OCI-LY7 (cell line): Measurements from ENCODE around the gene GLIS2. TPM values are rescaled to one million over a fixed set of nuclear protein-coding genes. Genes with fewer than 3 reads are reported as not detected.
A peak's percentile ranks its signal among the peaks of the same experiment; 100 is the strongest.

Source experiments
- BruUV-seq: library from RNA; stranded (reverse); fragments of 400-500 nt; replicated peaks from 2 replicates; lab custom pipeline; 2021; lab: Mats Ljungman, UMichigan
- CTCF ChIA-PET: fragments of 300-600 bp; sonication (Branson Sonifier 250); formaldehyde crosslinking; loops from one replicate; lab custom pipeline; 2022; ENCODE audit warnings: antibody characterized with exemption; ENCODE audit not compliant: unreplicated experiment; lab: Charles Lee
- POLR2A ChIA-PET: fragments of 300-600 bp; sonication (Branson Sonifier 250); formaldehyde crosslinking; loops from one replicate; lab custom pipeline; 2022; ENCODE audit warnings: antibody characterized with exemption; lab: Charles Lee
- DNase-seq: peaks from one replicate; pipeline ENCODE4 v3.0.0-alpha.2; 2015; ENCODE audit warnings: low spot score
- H2AFZ ChIP-seq: fragments of 200-600 bp; sonication (generic), shearing (Covaris generic); 2 replicates; pipeline ENCODE4 v1.6.1; 2014; ENCODE audit warnings: mild to moderate bottlenecking, antibody characterized with exemption, low read length, moderate library complexity
- H3K27ac ChIP-seq: fragments of 200-600 bp; sonication (generic); 2 replicates; pipeline ENCODE4 v1.5.1; 2014; ENCODE audit warnings: mixed run types, low read depth, mild to moderate bottlenecking, moderate library complexity, low read length, inconsistent platforms; ENCODE audit not compliant: poor library complexity, severe bottlenecking
- H3K36me3 ChIP-seq: fragments of 200-600 bp; sonication (generic); 2 replicates; pipeline ENCODE4 v1.6.1; 2014; ENCODE audit warnings: mild to moderate bottlenecking, antibody characterized with exemption, low read length, moderate library complexity, mixed read lengths; ENCODE audit not compliant: insufficient read depth
- H3K4me1 ChIP-seq: fragments of 200-600 bp; sonication (generic); 2 replicates; pipeline ENCODE4 v1.5.1; 2014; ENCODE audit warnings: mild to moderate bottlenecking, low read length; ENCODE audit not compliant: insufficient read depth, poor library complexity, severe bottlenecking
- H3K4me2 ChIP-seq: fragments of 200-600 bp; sonication (generic); 2 replicates; pipeline ENCODE4 v1.6.1; 2014; ENCODE audit warnings: mild to moderate bottlenecking, low read length
- H3K4me3 ChIP-seq: fragments of 200-600 bp; sonication (generic); 2 replicates; pipeline ENCODE4 v1.5.1; 2014; ENCODE audit warnings: mild to moderate bottlenecking, low read depth, low read length; ENCODE audit not compliant: poor library complexity, severe bottlenecking
- H3K79me2 ChIP-seq: fragments of 200-600 bp; sonication (generic); 2 replicates; pipeline ENCODE4 v1.6.1; 2016; ENCODE audit warnings: low read depth, mild to moderate bottlenecking, low read length, moderate library complexity, mixed read lengths; ENCODE audit not compliant: insufficient read depth
- H3K9me2 ChIP-seq: fragments of 200-600 bp; sonication (generic); 2 replicates; pipeline ENCODE4 v1.6.1; 2016; ENCODE audit warnings: mild to moderate bottlenecking, low read length, mixed read lengths; ENCODE audit not compliant: insufficient read depth
- H3K9me3 ChIP-seq: fragments of 200-600 bp; sonication (generic); 2 replicates; pipeline ENCODE4 v1.6.1; 2014; ENCODE audit warnings: mild to moderate bottlenecking, mixed run types, low read length, mixed read lengths
- H4K20me1 ChIP-seq: fragments of 200-600 bp; sonication (generic); 2 replicates; pipeline ENCODE4 v1.6.1; 2014; ENCODE audit warnings: mild to moderate bottlenecking, antibody characterized with exemption, low read length, moderate library complexity, mixed read lengths; ENCODE audit not compliant: insufficient read depth
- EZH2phosphoT487 ChIP-seq: fragments of 200-600 bp; sonication (generic); IDR thresholded peaks from 2 replicates; pipeline ENCODE4 v1.6.1; 2018; ENCODE audit warnings: low read depth, borderline replicate concordance, mild to moderate bottlenecking, mixed run types, antibody characterized with exemption, low read length, moderate library complexity, mixed read lengths
- intact Hi-C: fragments of 100-400 bp; cut with micrococcal nuclease; formaldehyde crosslinking; loops from one replicate; pipeline ENCODE4 v1.10.0; 2022; ENCODE audit not compliant: unreplicated experiment
- total RNA-seq, 2 experiments: library from RNA; depleted of rRNA in 1 of 2; stranded (reverse); fragments of >200 nt in 1 of 2; shearing (Covaris generic) in 1 of 2; gene quantifications; 2 replicates each; pipeline ENCODE4 v1.2.3, GENCODE V29; 2014 to 2022
- TF ChIP-seq, protein P1 (sequence below): fragments of 200-600 bp; sonication (generic); conservative IDR thresholded peaks from 2 replicates; pipeline ENCODE4 v1.5.1; 2014; ENCODE audit warnings: mild to moderate bottlenecking, antibody characterized with exemption, low read length, moderate library complexity, mixed read lengths

GLIS2 gene
- total RNA-seq, 2 experiments from 2014 or later = 0.08 TPM; not detected in 1

DNA sequence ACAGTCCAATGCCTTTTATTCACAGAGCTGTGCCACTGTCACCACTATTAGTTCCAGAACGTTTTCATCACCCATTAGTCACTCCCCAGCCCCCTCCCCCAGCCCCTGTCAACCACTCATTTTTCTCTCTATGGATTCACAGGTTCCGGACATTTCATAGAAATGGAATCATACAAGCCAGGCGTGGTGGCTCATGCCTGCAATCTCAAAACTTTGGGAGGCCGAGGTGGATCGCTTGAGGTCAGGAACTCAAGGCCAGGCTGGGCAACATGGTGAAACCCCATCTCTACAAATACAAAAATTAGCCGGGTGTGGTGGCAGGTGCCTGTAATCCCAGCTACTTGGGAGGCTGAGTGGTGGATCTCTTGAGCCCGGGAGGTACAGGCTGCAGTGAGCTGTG is 36.0 kb downstream of the GLIS2 start:
- TF ChIP-seq, protein P1, sequence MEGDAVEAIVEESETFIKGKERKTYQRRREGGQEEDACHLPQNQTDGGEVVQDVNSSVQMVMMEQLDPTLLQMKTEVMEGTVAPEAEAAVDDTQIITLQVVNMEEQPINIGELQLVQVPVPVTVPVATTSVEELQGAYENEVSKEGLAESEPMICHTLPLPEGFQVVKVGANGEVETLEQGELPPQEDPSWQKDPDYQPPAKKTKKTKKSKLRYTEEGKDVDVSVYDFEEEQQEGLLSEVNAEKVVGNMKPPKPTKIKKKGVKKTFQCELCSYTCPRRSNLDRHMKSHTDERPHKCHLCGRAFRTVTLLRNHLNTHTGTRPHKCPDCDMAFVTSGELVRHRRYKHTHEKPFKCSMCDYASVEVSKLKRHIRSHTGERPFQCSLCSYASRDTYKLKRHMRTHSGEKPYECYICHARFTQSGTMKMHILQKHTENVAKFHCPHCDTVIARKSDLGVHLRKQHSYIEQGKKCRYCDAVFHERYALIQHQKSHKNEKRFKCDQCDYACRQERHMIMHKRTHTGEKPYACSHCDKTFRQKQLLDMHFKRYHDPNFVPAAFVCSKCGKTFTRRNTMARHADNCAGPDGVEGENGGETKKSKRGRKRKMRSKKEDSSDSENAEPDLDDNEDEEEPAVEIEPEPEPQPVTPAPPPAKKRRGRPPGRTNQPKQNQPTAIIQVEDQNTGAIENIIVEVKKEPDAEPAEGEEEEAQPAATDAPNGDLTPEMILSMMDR = no peak
- TF ChIP-seq EZH2phosphoT487 = no peak
- Histone ChIP-seq H3K9me2 (no peaks in the 10 kb centered on the region), H3K4me1 (peaks cover 18% of the 10 kb centered on the region), H2AFZ (peak overlapping the region; percentile 84; the same call in 1 of the 2 replicates), H3K9me3 (no peaks in the 10 kb centered on the region), H3K4me2 (peak overlapping the region; percentile 62), H3K36me3 (peaks cover 32% of the 10 kb centered on the region), H4K20me1 (peaks cover 5% of the 10 kb centered on the region), H3K27ac (peak overlapping the region; percentile 32), H3K79me2 (peaks cover 34% of the 10 kb centered on the region), H3K4me3 (peak overlapping the region; percentile 99)
- intact Hi-C loops = no loop called here
- no TSS peak for BruUV-seq
- POLR2A ChIA-PET = no interaction called here
- no peak for DNase-seq
- CTCF ChIA-PET = no interaction called here

GRCh38 chr16:4352843-4353242 is 37.0 kb downstream of the GLIS2 start:
- ChIA-PET CTCF (no interaction called here), POLR2A (interaction anchor here (0.7 kb wide), 1 partner anchor 18 kb away, joined by 3 read pairs; no protein-coding TSS in a partner anchor)
- BruUV-seq = no TSS peak

GRCh38 chr16:4353675-4354074 is 37.8 kb downstream of the GLIS2 start:
- H3K9me2 ChIP-seq = no peaks in the 10 kb centered on the region
- H3K9me3 ChIP-seq = no peaks in the 10 kb centered on the region
- H3K27ac ChIP-seq = no peak overlapping the region
- no TSS peak for BruUV-seq
- peaks cover 20% of the 10 kb centered on the region for H3K79me2 ChIP-seq
- intact Hi-C loops = no loop called here
- no peak overlapping the region for H2AFZ ChIP-seq
- ChIA-PET CTCF (interaction anchor here (0.6 kb wide), 1 partner anchor 343 kb away, joined by 3 read pairs; no protein-coding TSS in a partner anchor), POLR2A (no interaction called here)
- TF ChIP-seq, protein P1 = no peak
- TF ChIP-seq EZH2phosphoT487 = no peak
- H3K4me3 ChIP-seq = no peak overlapping the region
- peaks cover 29% of the 10 kb centered on the region; the same call in 1 of the 2 replicates for H3K36me3 ChIP-seq
- H3K4me1 ChIP-seq = peaks cover 18% of the 10 kb centered on the region
- no peaks in the 10 kb centered on the region for H4K20me1 ChIP-seq
- DNase-seq = no peak
- no peak overlapping the region for H3K4me2 ChIP-seq

More at GRCh38 chr16:4352843-4353242, 37.0 kb downstream of the GLIS2 start:
- Histone ChIP-seq H3K4me3 (no peak overlapping the region), H3K4me2 (no peak overlapping the region), H3K36me3 (peaks cover 30% of the 10 kb centered on the region; the same call in 1 of the 2 replicates), H4K20me1 (peaks cover 2% of the 10 kb centered on the region), H3K79me2 (peaks cover 27% of the 10 kb centered on the region), H3K4me1 (peaks cover 18% of the 10 kb centered on the region), H3K27ac (no peak overlapping the region), H3K9me3 (no peaks in the 10 kb centered on the region), H2AFZ (no peak overlapping the region), H3K9me2 (no peaks in the 10 kb centered on the region)
- TF ChIP-seq EZH2phosphoT487 = no peak
- TF ChIP-seq, protein P1 = no peak
- intact Hi-C loops = no loop called here
- DNase-seq = no peak
